ENCODE results near the gene ADAR. TPM values are rescaled to one million over a fixed set of nuclear protein-coding genes. Genes with fewer than 3 reads are reported as not detected.

Gene ADAR
- total RNA-seq, 1 experiment from 2014 or later = 136 TPM

DNA sequence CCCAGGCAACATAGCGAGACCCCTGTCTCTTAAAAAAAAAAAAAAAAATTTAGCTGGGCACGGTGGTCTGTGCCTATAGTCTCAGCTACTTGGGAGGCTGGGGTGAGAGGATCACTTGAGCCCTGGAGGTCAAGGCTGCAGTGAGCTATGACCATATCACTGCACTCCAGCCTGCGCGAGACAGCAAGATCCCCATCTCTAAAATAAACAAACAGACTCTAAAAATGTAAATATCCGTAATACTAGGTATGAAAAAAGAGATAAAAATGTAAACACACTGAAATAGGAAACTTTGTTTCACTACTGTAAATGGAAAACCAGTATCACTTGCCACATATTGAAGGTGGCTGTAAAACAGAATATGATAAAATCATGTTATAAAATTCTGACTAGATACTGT is 17.2 kb downstream of the ADAR start:
- DNase-seq = no peak
- no peaks in the 10 kb centered on the region for H3K9me2 ChIP-seq (replicated peaks; ENCODE audit: low read length)
- no peaks in the 10 kb centered on the region for H4K20me1 ChIP-seq (ENCODE audit: low read length)
- H3K9me3 ChIP-seq (ENCODE audit: low read length) = no peaks in the 10 kb centered on the region
- TF ChIP-seq, protein P1, sequence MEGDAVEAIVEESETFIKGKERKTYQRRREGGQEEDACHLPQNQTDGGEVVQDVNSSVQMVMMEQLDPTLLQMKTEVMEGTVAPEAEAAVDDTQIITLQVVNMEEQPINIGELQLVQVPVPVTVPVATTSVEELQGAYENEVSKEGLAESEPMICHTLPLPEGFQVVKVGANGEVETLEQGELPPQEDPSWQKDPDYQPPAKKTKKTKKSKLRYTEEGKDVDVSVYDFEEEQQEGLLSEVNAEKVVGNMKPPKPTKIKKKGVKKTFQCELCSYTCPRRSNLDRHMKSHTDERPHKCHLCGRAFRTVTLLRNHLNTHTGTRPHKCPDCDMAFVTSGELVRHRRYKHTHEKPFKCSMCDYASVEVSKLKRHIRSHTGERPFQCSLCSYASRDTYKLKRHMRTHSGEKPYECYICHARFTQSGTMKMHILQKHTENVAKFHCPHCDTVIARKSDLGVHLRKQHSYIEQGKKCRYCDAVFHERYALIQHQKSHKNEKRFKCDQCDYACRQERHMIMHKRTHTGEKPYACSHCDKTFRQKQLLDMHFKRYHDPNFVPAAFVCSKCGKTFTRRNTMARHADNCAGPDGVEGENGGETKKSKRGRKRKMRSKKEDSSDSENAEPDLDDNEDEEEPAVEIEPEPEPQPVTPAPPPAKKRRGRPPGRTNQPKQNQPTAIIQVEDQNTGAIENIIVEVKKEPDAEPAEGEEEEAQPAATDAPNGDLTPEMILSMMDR (conservative IDR thresholded peaks at IDR 0.05; ENCODE audit: low read depth, low read length) = no peak
- TF ChIP-seq EZH2phosphoT487 (IDR thresholded peaks at IDR 0.05; ENCODE audit: borderline replicate concordance, low read length) (no peak), EZH2 (IDR thresholded peaks at IDR 0.05; ENCODE audit: low read length, unreplicated experiment) (no peak)
- CTCF ChIA-PET = no interaction called here
- H3K79me2 ChIP-seq (ENCODE audit: low read length) = peaks cover 10% of the 10 kb centered on the region
- POLR2A ChIA-PET (ENCODE audit: unreplicated experiment) = interaction anchor here (0.5 kb wide), 1 partner anchor 12 kb away, joined by 3 read pairs; no protein-coding TSS in a partner anchor
- no peak overlapping the region for H3K9ac ChIP-seq (ENCODE audit: low read length)
- H3K36me3 ChIP-seq (ENCODE audit: low read depth, low read length) = peaks cover 89% of the 10 kb centered on the region
- intact Hi-C loops (cut with micrococcal nuclease) = no loop called here
- peaks cover under 1% of the 10 kb centered on the region for H3K4me1 ChIP-seq (ENCODE audit: insufficient read depth, low read length)
- no peak overlapping the region for H3K27ac ChIP-seq (ENCODE audit: low read length)
- ATAC-seq = no peak
- no peaks in the 10 kb centered on the region for H3F3A ChIP-seq (ENCODE audit: low read length, unreplicated experiment)
- no TSS peak for BruUV-seq (replicated peaks)
- no peaks in the 10 kb centered on the region for H3K27me3 ChIP-seq (ENCODE audit: low read length)
- no peak overlapping the region for H2AFZ ChIP-seq (ENCODE audit: low read length)
- H3K4me3 ChIP-seq (ENCODE audit: low read length) = no peak overlapping the region
- H3K4me2 ChIP-seq (ENCODE audit: low read length) = no peak overlapping the region

DNA sequence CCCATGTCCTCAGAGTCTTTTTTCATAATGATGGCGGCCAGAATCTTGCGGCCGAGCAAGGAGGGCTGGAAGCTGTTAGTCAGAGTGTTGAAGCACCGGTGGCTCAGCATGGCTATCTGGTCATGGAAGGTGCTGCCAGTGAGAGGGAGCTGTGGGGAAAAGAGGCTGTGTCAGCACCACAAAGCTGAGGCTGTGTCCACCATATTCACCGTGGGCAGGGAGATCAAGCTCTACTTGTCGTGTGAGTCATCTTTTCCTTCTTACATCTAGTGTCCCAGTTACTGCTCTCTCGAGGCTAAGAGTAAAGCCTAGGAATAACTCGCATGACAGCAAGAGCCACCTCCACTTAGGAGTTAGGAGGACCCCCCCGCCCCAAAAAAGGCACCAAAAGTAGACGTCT is 18.2 kb downstream of the ADAR start:
- H3K9me3 ChIP-seq (ENCODE audit: low read length) = no peaks in the 10 kb centered on the region
- no peaks in the 10 kb centered on the region for H4K20me1 ChIP-seq (ENCODE audit: low read length)
- H3K4me2 ChIP-seq (ENCODE audit: low read length) = no peak overlapping the region
- no peak overlapping the region for H3K9ac ChIP-seq (ENCODE audit: low read length)
- H3K36me3 ChIP-seq (ENCODE audit: low read depth, low read length) = peaks cover 94% of the 10 kb centered on the region
- TF ChIP-seq, protein P1 (conservative IDR thresholded peaks at IDR 0.05; ENCODE audit: low read depth, low read length) = no peak
- TF ChIP-seq EZH2phosphoT487 (IDR thresholded peaks at IDR 0.05; ENCODE audit: borderline replicate concordance, low read length) (no peak), EZH2 (IDR thresholded peaks at IDR 0.05; ENCODE audit: low read length, unreplicated experiment) (no peak)
- H3K4me1 ChIP-seq (ENCODE audit: insufficient read depth, low read length) = no peaks in the 10 kb centered on the region
- POLR2A ChIA-PET (ENCODE audit: unreplicated experiment) = no interaction called here
- H3K79me2 ChIP-seq (ENCODE audit: low read length) = peaks cover 5% of the 10 kb centered on the region
- H3K27ac ChIP-seq (ENCODE audit: low read length) = no peak overlapping the region
- H2AFZ ChIP-seq (ENCODE audit: low read length) = no peak overlapping the region
- no peak for DNase-seq
- no peaks in the 10 kb centered on the region for H3F3A ChIP-seq (ENCODE audit: low read length, unreplicated experiment)
- no peaks in the 10 kb centered on the region for H3K9me2 ChIP-seq (replicated peaks; ENCODE audit: low read length)
- BruUV-seq (replicated peaks) = no TSS peak
- H3K27me3 ChIP-seq (ENCODE audit: low read length) = no peaks in the 10 kb centered on the region
- no peak for ATAC-seq
- H3K4me3 ChIP-seq (ENCODE audit: low read length) = no peak overlapping the region
- intact Hi-C loops (cut with micrococcal nuclease) = no loop called here
- CTCF ChIA-PET = no interaction called here

DNA sequence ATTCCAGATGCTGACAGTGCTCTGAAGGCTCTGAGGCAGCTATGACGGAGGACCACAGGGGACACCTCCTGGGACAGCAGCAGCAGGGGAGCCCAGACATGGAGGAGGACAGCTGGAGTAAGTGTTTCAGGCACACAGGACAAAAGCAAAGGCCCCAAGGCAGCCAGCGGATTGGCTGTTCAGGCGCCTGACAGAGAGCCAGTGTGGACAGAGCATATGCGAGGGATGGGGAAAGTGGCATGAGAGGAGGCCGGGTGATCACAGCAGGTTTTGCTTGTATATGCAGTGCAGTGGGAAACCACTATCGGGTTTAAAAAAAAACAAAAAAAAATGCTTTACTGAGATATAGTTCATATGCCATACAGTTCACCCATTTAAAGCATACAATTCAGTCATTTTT is 21.3 kb downstream of the ADAR start:
- no peak overlapping the region for H3K4me2 ChIP-seq (ENCODE audit: low read length)
- DNase-seq = no peak
- ChIA-PET POLR2A (ENCODE audit: unreplicated experiment) (no interaction called here), CTCF (no interaction called here)
- H3K9ac ChIP-seq (ENCODE audit: low read length) = no peak overlapping the region
- no peaks in the 10 kb centered on the region for H3K27me3 ChIP-seq (ENCODE audit: low read length)
- no peaks in the 10 kb centered on the region for H4K20me1 ChIP-seq (ENCODE audit: low read length)
- TF ChIP-seq EZH2phosphoT487 (IDR thresholded peaks at IDR 0.05; ENCODE audit: borderline replicate concordance, low read length) = no peak
- TF ChIP-seq, protein P1 (conservative IDR thresholded peaks at IDR 0.05; ENCODE audit: low read depth, low read length) = no peak
- no peak for TF ChIP-seq EZH2 (IDR thresholded peaks at IDR 0.05; ENCODE audit: low read length, unreplicated experiment)
- H3K9me3 ChIP-seq (ENCODE audit: low read length) = no peaks in the 10 kb centered on the region
- no peak overlapping the region for H2AFZ ChIP-seq (ENCODE audit: low read length)
- H3K9me2 ChIP-seq (replicated peaks; ENCODE audit: low read length) = no peaks in the 10 kb centered on the region
- H3K4me1 ChIP-seq (ENCODE audit: insufficient read depth, low read length) = no peaks in the 10 kb centered on the region
- H3K36me3 ChIP-seq (ENCODE audit: low read depth, low read length) = peaks cover 97% of the 10 kb centered on the region
- ATAC-seq = no peak
- intact Hi-C loops (cut with micrococcal nuclease) = no loop called here
- no peaks in the 10 kb centered on the region for H3K79me2 ChIP-seq (ENCODE audit: low read length)
- no TSS peak for BruUV-seq (replicated peaks)
- H3F3A ChIP-seq (ENCODE audit: low read length, unreplicated experiment) = no peaks in the 10 kb centered on the region
- H3K27ac ChIP-seq (ENCODE audit: low read length) = no peak overlapping the region
- no peak overlapping the region for H3K4me3 ChIP-seq (ENCODE audit: low read length)

Data from PC-3 (cell line).